ENCODE measurements around the gene CARM1. TPM values are rescaled to one million over a fixed set of nuclear protein-coding genes. Genes with fewer than 3 reads are reported as not detected.

The CARM1 gene
- total RNA-seq (100 to 1,000 TPM in 2 of 4 donors, 10 to 100 TPM in 2; 59.1 to 105 (median 88.6) TPM), polyA plus RNA-seq (100 to 1,000 TPM in 1 of 3 donors, 10 to 100 TPM in 2; 61.1 to 110 (median 94.7) TPM)
- long read RNA-seq, donor 1, transcript CARM1-202 (15 exons, 2,722 nt), result minor isoform, 6 of 51 reads
- long read RNA-seq, donor 1, transcript CARM1-201 (16 exons, 3,330 nt), result major isoform, 25 of 51 reads
- long read RNA-seq, donor 1, partial matches to known transcripts, result 12 of 51 reads
- long read RNA-seq, donor 1, other reads (novel, unspliced or antisense), result 8 of 51 reads
- long read RNA-seq, donor 2, transcript CARM1-201 (16 exons, 3,330 nt), result major isoform, 117 of 198 reads
- long read RNA-seq, donor 2, transcript CARM1-202 (15 exons, 2,722 nt), result minor isoform, 30 of 198 reads
- long read RNA-seq, donor 2, partial matches to known transcripts, result 16 of 198 reads
- long read RNA-seq, donor 2, other reads (novel, unspliced or antisense), result 34 of 198 reads

DNA sequence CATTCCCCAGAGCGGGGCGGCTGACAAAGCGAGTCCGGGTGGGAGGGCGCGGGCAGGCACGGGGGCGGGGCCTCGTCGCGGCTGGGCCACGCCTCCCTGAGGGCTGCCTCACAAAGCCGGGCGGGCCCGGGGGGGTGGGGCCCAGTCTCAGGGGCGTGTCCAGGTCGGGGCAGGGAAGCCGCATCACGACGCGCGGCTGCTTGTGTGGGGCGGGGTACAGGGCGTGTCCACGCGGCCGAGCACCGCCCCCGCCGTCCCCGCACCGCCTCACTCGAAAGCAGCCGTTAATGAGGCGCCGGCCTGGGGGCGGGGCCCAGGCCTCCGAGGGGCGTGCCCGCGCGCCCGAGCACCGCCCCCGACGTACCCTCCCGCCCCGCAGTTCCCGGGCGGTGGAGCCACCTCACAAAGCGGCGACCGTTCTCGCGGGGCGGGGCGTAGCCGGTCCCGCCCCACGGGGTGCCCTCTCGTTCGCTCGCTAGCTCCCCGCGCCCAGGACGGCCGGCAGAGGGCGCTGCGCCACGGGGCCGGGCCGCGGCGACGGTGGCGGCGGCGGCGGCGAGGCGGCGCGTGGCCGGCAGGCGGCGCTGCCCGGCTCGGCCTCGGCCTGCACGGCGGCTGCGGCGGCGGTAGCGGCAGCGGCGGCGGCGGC, at the start of gene CARM1:
Gene CARM1 (plus strand): TSS at position 599 of the 649 bp plus-strand sequence. CDS start 150 bp downstream, outside the sequence.
- peak; percentile 99 to 100 for DNase-seq
- intact Hi-C loops (cut with DNase I), result no loop called here
- peak within 1 kb of the TSS; percentile 87 for H3K4me3 ChIP-seq
- no peaks in the 10 kb centered on the region for H3K27me3 ChIP-seq (ENCODE audit: insufficient read depth in 3 of 3, low read length in 2 of 3)
- peak; percentile 90 to 94 (median 92) for ATAC-seq
- H3K27ac ChIP-seq, result peak within 1 kb of the TSS; percentile 96
- TF ChIP-seq, protein P1, sequence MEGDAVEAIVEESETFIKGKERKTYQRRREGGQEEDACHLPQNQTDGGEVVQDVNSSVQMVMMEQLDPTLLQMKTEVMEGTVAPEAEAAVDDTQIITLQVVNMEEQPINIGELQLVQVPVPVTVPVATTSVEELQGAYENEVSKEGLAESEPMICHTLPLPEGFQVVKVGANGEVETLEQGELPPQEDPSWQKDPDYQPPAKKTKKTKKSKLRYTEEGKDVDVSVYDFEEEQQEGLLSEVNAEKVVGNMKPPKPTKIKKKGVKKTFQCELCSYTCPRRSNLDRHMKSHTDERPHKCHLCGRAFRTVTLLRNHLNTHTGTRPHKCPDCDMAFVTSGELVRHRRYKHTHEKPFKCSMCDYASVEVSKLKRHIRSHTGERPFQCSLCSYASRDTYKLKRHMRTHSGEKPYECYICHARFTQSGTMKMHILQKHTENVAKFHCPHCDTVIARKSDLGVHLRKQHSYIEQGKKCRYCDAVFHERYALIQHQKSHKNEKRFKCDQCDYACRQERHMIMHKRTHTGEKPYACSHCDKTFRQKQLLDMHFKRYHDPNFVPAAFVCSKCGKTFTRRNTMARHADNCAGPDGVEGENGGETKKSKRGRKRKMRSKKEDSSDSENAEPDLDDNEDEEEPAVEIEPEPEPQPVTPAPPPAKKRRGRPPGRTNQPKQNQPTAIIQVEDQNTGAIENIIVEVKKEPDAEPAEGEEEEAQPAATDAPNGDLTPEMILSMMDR (IDR thresholded peaks at IDR 0.05), result peak; percentile 76
- H3K36me3 ChIP-seq (ENCODE audit: insufficient read depth in 1 of 2, low read depth in 1 of 2), result no peaks in the 10 kb centered on the region
- 1% methylated on average over 30 to 75 of the region's 99 CpGs for WGBS, 3 donors
- H3K9me3 ChIP-seq, result no peaks in the 10 kb centered on the region
- H3K4me1 ChIP-seq, result peaks cover 22% of the 10 kb centered on the region

DNA sequence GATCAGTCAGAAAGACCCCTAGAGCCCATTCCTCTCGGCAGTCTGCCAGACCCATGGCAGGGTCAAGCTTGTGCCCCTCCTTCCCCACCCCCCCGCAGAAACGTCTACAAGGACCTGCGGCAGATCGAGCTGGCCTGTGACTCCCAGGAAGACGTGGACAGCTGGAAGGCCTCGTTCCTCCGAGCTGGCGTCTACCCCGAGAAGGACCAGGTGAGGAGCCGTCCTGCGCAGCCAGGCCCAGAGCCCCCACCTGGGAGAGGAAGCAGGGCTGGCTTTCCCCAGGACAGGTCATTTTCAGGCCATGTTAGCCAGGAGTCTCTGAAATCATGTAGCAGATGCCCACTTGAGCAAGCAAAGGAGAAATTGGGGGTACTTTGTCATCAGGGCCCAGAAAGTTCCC, 47.7 kb upstream of the CARM1 start:
- 89 to 94% (median 92%) methylated on average over 12 of the region's 12 CpGs for WGBS, 3 donors

DNA sequence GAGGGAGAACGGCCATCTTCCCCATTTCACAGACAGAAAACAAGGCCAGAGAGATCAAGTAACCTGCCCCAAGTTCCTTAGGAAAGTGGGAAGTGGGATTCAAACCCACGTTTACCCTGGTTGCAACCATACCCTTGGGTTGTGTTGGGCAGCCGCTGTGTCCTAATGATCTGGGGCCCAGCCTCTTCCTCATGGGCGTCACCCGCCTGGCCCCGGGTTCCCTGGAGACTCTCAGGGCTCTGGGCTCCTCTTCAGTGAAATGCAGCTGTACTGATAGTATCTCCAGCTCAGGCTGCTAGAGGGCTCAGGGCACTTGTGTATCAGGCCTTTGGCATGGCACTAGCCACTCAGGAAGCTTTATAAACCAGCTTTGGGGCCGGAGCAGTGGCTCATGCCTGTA, 45.1 kb upstream of the CARM1 start:
- no peaks in the 10 kb centered on the region for H3K9me3 ChIP-seq
- intact Hi-C loops (cut with DNase I), result no loop called here
- no peak overlapping the region for H3K27ac ChIP-seq
- no peaks in the 10 kb centered on the region for H3K27me3 ChIP-seq (ENCODE audit: insufficient read depth in 3 of 3, low read length in 2 of 3)
- TF ChIP-seq, protein P1 (IDR thresholded peaks at IDR 0.05), result no peak
- no peak overlapping the region for H3K4me3 ChIP-seq
- peak in 1 of 2 donors; percentile 33 for DNase-seq
- peaks cover 3 to 95% of the 10 kb centered on the region in 2 donors for H3K36me3 ChIP-seq (ENCODE audit: insufficient read depth in 1 of 2, low read depth in 1 of 2)
- H3K4me1 ChIP-seq, result no peaks in the 10 kb centered on the region
- ATAC-seq, result no peak
- 86 to 90% (median 88%) methylated on average over 7 of the region's 7 CpGs for WGBS, 3 donors

More for the DNA sequence above, 47.7 kb upstream of the CARM1 start:
- no peak for DNase-seq
- Histone ChIP-seq H3K27me3 (ENCODE audit: insufficient read depth in 3 of 3, low read length in 2 of 3) (no peaks in the 10 kb centered on the region), H3K36me3 (ENCODE audit: insufficient read depth in 1 of 2, low read depth in 1 of 2) (peaks cover 3 to 92% of the 10 kb centered on the region in 2 donors), H3K27ac (no peak overlapping the region), H3K9me3 (no peaks in the 10 kb centered on the region), H3K4me3 (no peak overlapping the region), H3K4me1 (no peaks in the 10 kb centered on the region)
- intact Hi-C loops (cut with DNase I), result no loop called here
- ATAC-seq, result no peak
- TF ChIP-seq, protein P1 (IDR thresholded peaks at IDR 0.05), result no peak

DNA sequence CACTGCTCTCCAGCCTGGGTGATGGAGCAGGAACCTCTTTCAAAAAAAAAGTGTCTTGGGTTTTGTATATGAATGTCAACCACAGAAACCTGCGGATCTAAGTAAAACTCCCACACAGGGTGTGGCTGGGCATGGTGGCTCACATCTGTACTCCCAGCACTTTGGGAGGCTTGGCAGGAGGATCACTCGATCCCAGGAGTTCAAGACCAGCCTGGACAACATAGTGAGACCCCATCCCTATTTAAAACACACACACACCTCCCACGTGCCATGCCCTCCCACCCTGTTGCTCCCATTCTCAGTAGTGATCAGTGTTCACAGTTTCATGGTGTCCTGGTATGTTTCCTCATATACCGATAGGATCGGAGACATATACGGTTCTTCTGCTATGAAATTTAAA, 44.5 kb upstream of the CARM1 start:
- ATAC-seq, result no peak
- TF ChIP-seq, protein P1 (IDR thresholded peaks at IDR 0.05), result no peak
- Histone ChIP-seq H3K9me3 (no peaks in the 10 kb centered on the region), H3K27me3 (ENCODE audit: insufficient read depth in 3 of 3, low read length in 2 of 3) (no peaks in the 10 kb centered on the region), H3K36me3 (ENCODE audit: insufficient read depth in 1 of 2, low read depth in 1 of 2) (peaks cover under 1 to 95% of the 10 kb centered on the region in 2 donors), H3K27ac (no peak overlapping the region), H3K4me3 (no peak overlapping the region), H3K4me1 (no peaks in the 10 kb centered on the region)
- 90 to 97% (median 92%) methylated on average over 6 of the region's 6 CpGs for WGBS, 3 donors
- DNase-seq, result no peak
- intact Hi-C loops (cut with DNase I), result no loop called here
